HEK293T (cell line): ENCODE results near the gene CDK14.
A peak's percentile ranks its signal among the peaks of the same experiment; 100 is the strongest.

ENCODE experiments used
- CTCF ChIA-PET: fragments of 350-600 bp; formaldehyde crosslinking; extraction: SDS; loops from one replicate; lab custom pipeline; 2021; ENCODE audit warnings: antibody characterized with exemption, inconsistent platforms; lab: Yijun Ruan, JAX
- POLR2A ChIA-PET: fragments of 350-600 bp; formaldehyde crosslinking; extraction: SDS; loops from one replicate; lab custom pipeline; 2020; ENCODE audit warnings: antibody characterized with exemption, inconsistent platforms; lab: Yijun Ruan, JAX
- DNase-seq: peaks from one replicate; pipeline ENCODE4 v3.0.0; 2012; ENCODE audit warnings: mixed read lengths; ENCODE audit errors: extremely low spot score
- ARNT ChIP-seq: fragments of 450-650 bp; IDR thresholded peaks from 2 replicates; pipeline ENCODE4 v1.6.1; 2017; ENCODE audit warnings: mild to moderate bottlenecking
- BHLHE40 ChIP-seq: fragments of 450-650 bp; IDR thresholded peaks from 2 replicates; pipeline ENCODE4 v1.6.1; 2016; ENCODE audit warnings: mild to moderate bottlenecking, moderate library complexity, borderline replicate concordance
- CTBP1 ChIP-seq: fragments of 450-650 bp; IDR thresholded peaks from 2 replicates; pipeline ENCODE4 v1.6.1; 2016; ENCODE audit warnings: borderline replicate concordance
- ELF4 ChIP-seq: fragments of 450-650 bp; IDR thresholded peaks from 2 replicates; pipeline ENCODE4 v1.6.1; 2017; ENCODE audit warnings: antibody characterized with exemption
- FOXA1 ChIP-seq: fragments of 450-650 bp; IDR thresholded peaks from 2 replicates; pipeline ENCODE4 v1.6.1; 2016; ENCODE audit warnings: mild to moderate bottlenecking
- FOXK2 ChIP-seq: fragments of 450-650 bp; IDR thresholded peaks from 2 replicates; pipeline ENCODE4 v1.6.1; 2016; ENCODE audit warnings: mild to moderate bottlenecking
- FOXM1 ChIP-seq: fragments of 450-650 bp; IDR thresholded peaks from 2 replicates; pipeline ENCODE4 v1.6.1; 2017; ENCODE audit warnings: mild to moderate bottlenecking, borderline replicate concordance
- HDGF ChIP-seq: fragments of 450-650 bp; IDR thresholded peaks from 2 replicates; pipeline ENCODE4 v1.6.1; 2017; ENCODE audit warnings: antibody characterized with exemption, borderline replicate concordance
- L3MBTL2 ChIP-seq: fragments of 450-650 bp; conservative IDR thresholded peaks from 2 replicates; pipeline ENCODE4 v1.6.1; 2016; ENCODE audit warnings: mild to moderate bottlenecking
- LEF1 ChIP-seq: fragments of 450-650 bp; IDR thresholded peaks from 2 replicates; pipeline ENCODE4 v1.6.1; 2017; ENCODE audit warnings: mild to moderate bottlenecking, borderline replicate concordance
- NFRKB ChIP-seq: fragments of 450-650 bp; IDR thresholded peaks from 2 replicates; pipeline ENCODE4 v1.6.1; 2016; ENCODE audit warnings: mild to moderate bottlenecking, moderate library complexity
- SP1 ChIP-seq: fragments of 450-650 bp; IDR thresholded peaks from 2 replicates; pipeline ENCODE4 v1.6.1; 2017
- SUZ12 ChIP-seq: fragments of 450-650 bp; IDR thresholded peaks from 2 replicates; pipeline ENCODE4 v1.6.1; 2016; ENCODE audit warnings: mild to moderate bottlenecking
- TARDBP ChIP-seq: fragments of 450-650 bp; IDR thresholded peaks from 2 replicates; pipeline ENCODE4 v1.6.1; 2016
- ZNF384 ChIP-seq: fragments of 450-650 bp; IDR thresholded peaks from 2 replicates; pipeline ENCODE4 v1.6.1; 2016
- TF ChIP-seq, protein P1 (sequence below): fragments of 450-650 bp; IDR thresholded peaks from 2 replicates; pipeline ENCODE4 v1.6.1; 2016

Gene CDK14

DNA sequence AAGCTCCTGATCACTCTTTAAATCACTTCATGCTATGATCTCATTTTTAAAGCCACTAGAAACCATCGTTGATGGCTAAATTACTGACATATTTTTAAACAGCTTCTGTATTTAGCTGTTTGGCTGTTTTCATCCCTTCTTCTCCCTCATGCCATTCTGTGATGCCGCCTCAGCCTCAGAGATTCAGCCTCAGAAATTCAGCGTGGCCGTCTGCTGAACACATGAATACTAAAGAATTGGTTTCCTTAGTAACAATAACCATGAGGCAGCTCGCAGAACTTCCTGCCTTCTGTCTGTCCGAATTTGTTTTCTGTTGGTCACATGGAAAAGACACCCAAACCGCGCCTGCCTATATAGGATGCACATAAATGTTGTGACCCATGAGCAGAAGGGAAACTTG is 637.1 kb downstream of the CDK14 start:
- TF ChIP-seq, protein P1, sequence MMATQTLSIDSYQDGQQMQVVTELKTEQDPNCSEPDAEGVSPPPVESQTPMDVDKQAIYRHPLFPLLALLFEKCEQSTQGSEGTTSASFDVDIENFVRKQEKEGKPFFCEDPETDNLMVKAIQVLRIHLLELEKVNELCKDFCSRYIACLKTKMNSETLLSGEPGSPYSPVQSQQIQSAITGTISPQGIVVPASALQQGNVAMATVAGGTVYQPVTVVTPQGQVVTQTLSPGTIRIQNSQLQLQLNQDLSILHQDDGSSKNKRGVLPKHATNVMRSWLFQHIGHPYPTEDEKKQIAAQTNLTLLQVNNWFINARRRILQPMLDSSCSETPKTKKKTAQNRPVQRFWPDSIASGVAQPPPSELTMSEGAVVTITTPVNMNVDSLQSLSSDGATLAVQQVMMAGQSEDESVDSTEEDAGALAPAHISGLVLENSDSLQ = no peak
- TF ChIP-seq LEF1 (no peak), CTBP1 (no peak), ARNT (no peak), FOXM1 (no peak), FOXA1 (no peak), ZNF384 (no peak)
- CTCF ChIA-PET = no interaction called here
- POLR2A ChIA-PET = no interaction called here
- no peak for DNase-seq

DNA sequence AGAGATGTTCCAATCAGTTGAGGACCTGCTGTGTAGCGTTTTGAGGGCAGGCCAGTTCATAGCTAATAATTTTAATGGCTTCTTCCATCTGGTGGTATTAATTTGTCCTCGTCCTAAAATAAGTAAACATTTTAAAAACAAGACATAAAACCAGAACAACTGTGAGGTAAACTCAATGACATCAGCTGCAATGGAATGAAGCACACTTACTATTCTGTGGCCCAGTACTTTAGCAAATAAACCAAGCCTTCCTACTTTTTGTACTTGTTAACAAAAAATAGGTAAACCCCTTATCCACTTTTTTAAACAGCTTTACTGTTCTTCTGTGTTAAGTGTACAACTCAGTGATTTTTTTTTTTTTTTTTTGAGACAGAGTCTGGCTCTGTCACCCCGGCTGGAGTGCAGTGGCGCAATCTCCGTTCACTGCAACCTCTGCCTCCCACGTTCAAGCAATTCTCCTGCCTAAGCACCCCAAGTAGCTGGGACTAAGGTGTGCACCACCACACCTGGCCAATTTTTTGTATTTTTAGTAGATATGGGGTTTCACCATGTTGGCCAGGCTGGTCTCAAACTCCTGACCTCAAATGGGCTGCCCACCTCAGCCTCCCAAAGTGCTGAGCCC is 639.2 kb downstream of the CDK14 start:
- CTCF ChIA-PET = no interaction called here
- POLR2A ChIA-PET = no interaction called here

DNA sequence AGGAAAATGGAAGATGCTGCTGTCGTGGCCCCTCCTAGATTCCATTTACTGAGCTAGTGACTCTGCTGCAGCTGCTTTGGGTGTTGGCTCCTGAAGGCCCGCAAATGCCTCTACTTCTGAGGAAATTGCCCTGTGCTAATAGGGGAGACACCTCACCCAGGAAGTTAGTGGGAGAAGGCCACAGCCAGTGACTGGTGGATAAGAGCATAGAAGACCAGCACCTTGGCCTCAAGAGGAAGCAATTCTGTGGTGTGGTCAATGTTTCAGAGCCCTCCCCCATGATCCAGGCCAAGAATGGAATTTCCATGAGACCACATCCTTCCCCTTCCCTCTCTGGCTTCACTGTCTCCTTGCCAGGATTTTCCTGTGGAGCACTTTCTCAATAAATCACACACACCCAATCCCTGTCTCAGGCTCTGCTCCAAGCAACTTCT is 643.1 kb downstream of the CDK14 start:
- CTCF ChIA-PET = no interaction called here
- DNase-seq = no peak
- TF ChIP-seq FOXK2 (no peak), SP1 (no peak), LEF1 (no peak), SUZ12 (no peak), ZNF384 (no peak), FOXM1 (no peak), ARNT (no peak), CTBP1 (no peak), TARDBP (no peak), BHLHE40 (no peak)
- POLR2A ChIA-PET = no interaction called here

More for the DNA sequence above, 639.2 kb downstream of the CDK14 start:
- no peak for TF ChIP-seq BHLHE40
- no peak for TF ChIP-seq FOXM1
- no peak for TF ChIP-seq NFRKB
- TF ChIP-seq ELF4 = no peak
- TF ChIP-seq FOXK2 = no peak
- no peak for TF ChIP-seq SP1
- TF ChIP-seq ZNF384 = no peak
- no peak for TF ChIP-seq L3MBTL2
- TF ChIP-seq FOXA1 = no peak
- TF ChIP-seq HDGF = no peak
- no peak for TF ChIP-seq CTBP1
- TF ChIP-seq SUZ12 = no peak
- TF ChIP-seq, protein P1 = no peak
- TF ChIP-seq LEF1 = no peak
- TF ChIP-seq TARDBP = no peak
- no peak for TF ChIP-seq ARNT
- DNase-seq = no peak

DNA sequence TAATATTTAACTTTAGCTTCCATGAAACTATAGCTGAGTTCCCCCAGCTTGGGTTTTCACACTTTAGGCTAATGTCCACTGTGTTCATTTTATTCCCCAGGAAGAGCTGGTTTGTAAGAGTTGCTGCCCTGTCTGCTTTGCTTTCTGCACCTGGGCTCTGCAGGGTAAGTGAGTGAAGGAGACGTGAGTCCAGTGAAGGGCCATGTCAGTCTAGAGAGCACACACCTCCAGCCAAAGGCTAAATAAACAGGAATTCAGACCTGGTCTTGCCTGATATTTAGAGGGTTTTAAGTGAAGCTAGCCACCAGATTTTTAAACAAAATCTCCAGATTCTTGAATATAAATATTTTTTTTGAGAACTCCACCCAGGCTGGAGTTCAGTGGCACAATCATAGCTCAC is 643.7 kb downstream of the CDK14 start:
- TF ChIP-seq SP1 (no peak), ARNT (no peak), ZNF384 (no peak)
- CTCF ChIA-PET = interaction anchor here (0.6 kb wide), 1 partner anchor 531 kb away, joined by 3 read pairs; no protein-coding TSS in a partner anchor
- DNase-seq = no peak
- POLR2A ChIA-PET = no interaction called here

DNA sequence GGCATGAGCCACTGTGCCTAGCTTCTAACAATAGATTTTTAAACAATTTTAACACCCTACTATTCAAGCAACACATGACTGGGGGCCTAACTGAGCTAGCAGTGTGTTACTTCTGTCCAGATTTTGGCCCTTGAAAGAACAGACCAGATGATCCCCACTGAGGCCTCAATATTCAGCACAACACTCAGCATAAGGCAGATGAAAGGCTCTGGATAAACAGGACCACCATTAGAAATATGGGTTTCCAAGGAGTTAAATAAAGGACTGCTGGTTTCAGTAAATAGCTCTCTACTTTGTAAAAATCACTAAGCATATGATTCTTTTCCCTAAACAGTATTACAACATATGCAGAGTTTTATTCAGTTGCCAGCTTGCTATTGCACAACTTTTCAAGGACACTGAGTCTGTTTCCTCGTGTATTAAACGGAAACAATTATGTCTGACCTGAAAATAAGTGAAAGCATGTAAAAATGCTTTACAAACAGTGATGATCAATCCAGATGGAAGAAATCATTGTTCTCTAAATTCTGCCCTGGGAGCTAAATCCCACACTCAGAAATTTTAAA is 644.3 kb downstream of the CDK14 start:
- DNase-seq = no peak
- TF ChIP-seq L3MBTL2 (no peak), CTBP1 (no peak), SUZ12 (no peak), NFRKB (no peak), ZNF384 (no peak)
- ChIA-PET POLR2A (no interaction called here), CTCF (interaction anchor here (0.6 kb wide), 1 partner anchor 532 kb away, joined by 3 read pairs; no protein-coding TSS in a partner anchor)

DNA sequence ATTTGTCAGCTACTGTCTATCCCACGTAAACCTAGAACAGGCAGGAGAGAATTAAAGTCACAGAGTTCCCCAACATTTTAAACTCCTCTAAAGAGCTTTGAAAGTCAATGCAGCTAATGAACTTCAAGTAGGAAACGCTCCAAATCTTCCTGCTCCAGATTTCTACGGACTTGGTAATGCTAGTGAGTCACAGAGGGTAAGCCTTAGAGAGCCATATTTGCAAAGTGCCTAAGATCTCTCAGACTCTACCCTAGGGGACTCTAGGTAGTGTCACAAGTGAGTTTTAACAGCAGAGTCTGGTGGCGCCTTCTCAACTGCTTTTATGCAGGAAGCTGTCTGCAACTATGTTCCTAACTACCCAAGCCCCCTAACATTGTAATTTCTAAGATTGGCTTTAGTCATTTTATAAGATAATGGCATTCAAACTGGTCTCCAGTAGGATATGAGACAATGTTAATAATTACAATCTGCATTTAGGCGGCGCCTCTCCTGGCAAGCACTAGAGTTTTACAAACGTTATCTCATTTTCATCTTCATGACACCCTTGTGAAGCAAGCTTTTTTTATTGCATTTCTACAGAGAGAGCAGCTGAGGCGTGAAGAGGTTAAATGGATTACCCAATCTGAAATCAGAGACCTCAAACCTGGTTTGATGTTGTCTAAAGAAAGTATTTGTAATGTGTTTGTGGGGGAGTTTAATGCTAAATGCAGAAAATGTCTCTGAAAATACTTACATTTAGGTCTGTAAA is 646.1 kb downstream of the CDK14 start:
- TF ChIP-seq BHLHE40 (no peak), ELF4 (no peak), ARNT (no peak), FOXM1 (no peak), ZNF384 (no peak), SP1 (no peak), TARDBP (no peak), FOXA1 (no peak), HDGF (no peak)
- TF ChIP-seq, protein P1 = no peak
- CTCF ChIA-PET = no interaction called here
- POLR2A ChIA-PET = no interaction called here
- peak; percentile 14 for DNase-seq
